B cell (primary cell): ENCODE measurements around the gene PLGRKT.

Source experiments
- EZH2 ChIP-seq: IDR thresholded peaks from 2 replicates; pipeline ENCODE4 v1.6.1; 2012; ENCODE audit warnings: borderline replicate concordance, low read depth, mild to moderate bottlenecking, moderate library complexity, low read length; ENCODE audit not compliant: insufficient read depth, poor library complexity, severe bottlenecking
- TF ChIP-seq, protein P1 (sequence below): fragments of 200-600 bp; IDR thresholded peaks from one replicate; pipeline ENCODE4 v1.8.0; 2022; ENCODE audit warnings: antibody characterized with exemption, mild to moderate bottlenecking

DNA sequence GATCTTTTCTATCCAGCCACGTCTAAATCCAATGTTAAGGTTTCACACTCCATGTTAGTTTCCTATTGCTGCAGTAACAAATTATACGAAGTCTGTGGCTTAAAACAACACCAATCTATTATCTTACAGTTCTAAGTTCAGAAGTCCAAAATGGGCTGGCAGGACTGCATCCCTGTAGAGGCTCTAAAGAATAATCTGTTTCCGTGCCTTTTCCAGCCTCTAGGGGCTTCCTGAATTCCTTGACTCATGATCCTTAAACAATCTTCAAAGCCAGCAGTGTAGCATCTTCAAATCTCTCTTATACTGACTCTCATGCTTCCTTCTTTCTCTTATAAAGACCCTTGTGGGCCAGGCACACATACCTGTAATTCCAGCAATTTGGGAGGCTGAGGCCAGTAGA is 6.8 kb downstream of the PLGRKT start:
- TF ChIP-seq, protein P1, sequence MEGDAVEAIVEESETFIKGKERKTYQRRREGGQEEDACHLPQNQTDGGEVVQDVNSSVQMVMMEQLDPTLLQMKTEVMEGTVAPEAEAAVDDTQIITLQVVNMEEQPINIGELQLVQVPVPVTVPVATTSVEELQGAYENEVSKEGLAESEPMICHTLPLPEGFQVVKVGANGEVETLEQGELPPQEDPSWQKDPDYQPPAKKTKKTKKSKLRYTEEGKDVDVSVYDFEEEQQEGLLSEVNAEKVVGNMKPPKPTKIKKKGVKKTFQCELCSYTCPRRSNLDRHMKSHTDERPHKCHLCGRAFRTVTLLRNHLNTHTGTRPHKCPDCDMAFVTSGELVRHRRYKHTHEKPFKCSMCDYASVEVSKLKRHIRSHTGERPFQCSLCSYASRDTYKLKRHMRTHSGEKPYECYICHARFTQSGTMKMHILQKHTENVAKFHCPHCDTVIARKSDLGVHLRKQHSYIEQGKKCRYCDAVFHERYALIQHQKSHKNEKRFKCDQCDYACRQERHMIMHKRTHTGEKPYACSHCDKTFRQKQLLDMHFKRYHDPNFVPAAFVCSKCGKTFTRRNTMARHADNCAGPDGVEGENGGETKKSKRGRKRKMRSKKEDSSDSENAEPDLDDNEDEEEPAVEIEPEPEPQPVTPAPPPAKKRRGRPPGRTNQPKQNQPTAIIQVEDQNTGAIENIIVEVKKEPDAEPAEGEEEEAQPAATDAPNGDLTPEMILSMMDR = no peak
- no peak for TF ChIP-seq EZH2
